SU-DHL-6 (cell line): ENCODE data around the gene TMED7.

Source experiments
- CTCF ChIP-seq: fragments of 200-600 bp; sonication (generic); IDR thresholded peaks from one replicate; pipeline ENCODE4 v1.5.1; 2017; ENCODE audit warnings: antibody characterized with exemption, mild to moderate bottlenecking, low read length, moderate library complexity; ENCODE audit not compliant: insufficient read depth, poor library complexity, severe bottlenecking
- EZH2phosphoT487 ChIP-seq: fragments of 200-600 bp; sonication (generic), shearing (Covaris generic); conservative IDR thresholded peaks from 2 replicates; pipeline ENCODE4 v1.6.1; 2018; ENCODE audit warnings: mild to moderate bottlenecking, antibody characterized with exemption, low read length, moderate library complexity, mixed read lengths

DNA sequence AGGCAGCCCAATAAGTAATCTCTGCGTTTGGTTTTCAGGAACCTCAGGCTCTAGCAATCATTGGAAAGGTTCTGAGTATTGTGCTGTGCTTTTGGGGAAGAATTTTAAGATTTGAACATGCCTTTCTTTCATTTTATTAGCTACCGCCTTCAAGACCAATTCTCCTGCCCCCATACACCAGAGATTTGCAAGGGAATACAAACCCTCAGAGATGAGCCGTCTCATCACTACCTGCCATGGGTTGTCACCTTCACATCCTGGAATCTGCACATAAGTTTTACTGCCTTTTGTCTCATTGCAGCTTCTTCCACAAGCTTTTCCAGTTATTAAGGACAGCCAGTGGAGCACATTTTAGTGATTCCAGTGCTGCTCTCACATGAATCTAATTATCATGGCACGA is 11.7 kb upstream of the TMED7 start:
- TF ChIP-seq CTCF (no peak), EZH2phosphoT487 (no peak)
